K562 (cell line): ENCODE data around the gene SLC27A4. TPM values are rescaled to one million over a fixed set of nuclear protein-coding genes. Genes with fewer than 3 reads are reported as not detected.

Source experiments
- CBFA2T3 ChIP-seq: fragments of 450-650 bp; IDR thresholded peaks from 2 replicates; pipeline ENCODE4 v1.6.1; 2017
- FOXK1 ChIP-seq: sonication (generic); formaldehyde crosslinking; IDR thresholded peaks from 2 replicates; pipeline ENCODE4 v1.8.0; 2022; ENCODE audit warnings: missing genetic modification reagents, mild to moderate bottlenecking, borderline replicate concordance
- KLF6 ChIP-seq: fragments of 250-450 bp; sonication (Bioruptor Pico); IDR thresholded peaks from 2 replicates; pipeline ENCODE4 v1.4.0; 2020; ENCODE audit warnings: mild to moderate bottlenecking, moderate library complexity, borderline replicate concordance
- NEUROD1 ChIP-seq: fragments of 150-350 bp; IDR thresholded peaks from 2 replicates; pipeline ENCODE4 v1.6.1; 2014; ENCODE audit warnings: borderline replicate concordance, low read length, low read depth; ENCODE audit not compliant: partially characterized antibody
- NRF1 ChIP-seq, 2 experiments: fragments of 450-650 bp; IDR thresholded peaks in 1 of 2; conservative IDR thresholded peaks in 1 of 2; 2 replicates each; pipeline ENCODE4 v1.6.1; 2014; ENCODE audit warnings: mild to moderate bottlenecking in 2 of 2
- RCOR1 ChIP-seq, 2 experiments: IDR thresholded peaks; 2 replicates each; pipeline ENCODE4 v1.6.1; 2012; ENCODE audit warnings: low read depth in 2 of 2, low read length in 2 of 2, borderline replicate concordance in 1 of 2, improper control_type of control experiment in 1 of 2
- SP1 ChIP-seq: sonication (generic); formaldehyde crosslinking; IDR thresholded peaks from 2 replicates; pipeline ENCODE4 v1.8.1; 2022; ENCODE audit warnings: mild to moderate bottlenecking, missing genetic modification reagents
- ZBTB17 ChIP-seq: fragments of 450-650 bp; formaldehyde crosslinking; IDR thresholded peaks from 2 replicates; pipeline ENCODE4 v1.4.0; 2020; ENCODE audit warnings: mild to moderate bottlenecking
- ZNF780A ChIP-seq: fragments of 250-450 bp; sonication (Bioruptor Pico); IDR thresholded peaks from 2 replicates; pipeline ENCODE4 v1.5.0; 2021; ENCODE audit warnings: mild to moderate bottlenecking
- polyA plus RNA-seq, 8 experiments: library from polyadenylated mRNA; depleted of rRNA in 4 of 8; stranded (reverse) in 5 of 8; unstranded in 3 of 8; fragments of >200 nt; fragmentation: Nextera tagmentation in 2 of 8; fragmentation: Illumina TruSeq in 1 of 8; extraction: Ambion mirVana in 2 of 8; extraction: Trizol in 1 of 8; gene quantifications; 2 replicates each; pipeline versions ENCODE4 v1.2.1 to v1.2.3, GENCODE V29; 2011 to 2014; ENCODE audit warnings: inconsistent platforms in 1 of 8, missing spikeins in 1 of 8
- total RNA-seq, 7 experiments: library from RNA; depleted of rRNA in 6 of 7; stranded (reverse); fragments of >200 nt in 6 of 7; fragmentation: Illumina TruSeq in 2 of 7; extraction: Trizol in 2 of 7; gene quantifications; 2 replicates each; pipeline versions ENCODE4 v1.2.1 to v1.2.3, GENCODE V29; 2011 to 2021; ENCODE audit warnings: low replicate concordance in 1 of 7
- TF ChIP-seq, protein P1 (sequence below): sonication (generic); formaldehyde crosslinking; IDR thresholded peaks from 2 replicates; pipeline ENCODE4 v1.8.0; 2023; ENCODE audit warnings: missing genetic modification reagents, mild to moderate bottlenecking, borderline replicate concordance
- TF ChIP-seq, protein P2 (sequence below): sonication (generic); formaldehyde crosslinking; IDR thresholded peaks from 2 replicates; pipeline ENCODE4 v1.8.1; 2023; ENCODE audit warnings: mild to moderate bottlenecking, missing genetic modification reagents
- TF ChIP-seq, protein P3 (sequence below): fragments of 250-450 bp; sonication (Bioruptor Pico); IDR thresholded peaks from 2 replicates; pipeline ENCODE4 v1.8.0; 2022; ENCODE audit warnings: inconsistent platforms
- TF ChIP-seq, protein P4 (sequence below): sonication (generic); formaldehyde crosslinking; IDR thresholded peaks from 2 replicates; pipeline ENCODE4 v1.5.0; 2020; ENCODE audit warnings: missing genetic modification reagents
- TF ChIP-seq, protein P5 (sequence below): sonication (generic); formaldehyde crosslinking; IDR thresholded peaks from 2 replicates; pipeline ENCODE4 v1.8.0; 2023; ENCODE audit warnings: mild to moderate bottlenecking, missing genetic modification reagents

SLC27A4 gene
- total and polyA plus RNA-seq, 9 of the 15 experiments (the other 6 are each of a cell fraction or from before 2014, with no cell fraction given) = 0.25 to 35.7 (median 14.0) TPM

DNA sequence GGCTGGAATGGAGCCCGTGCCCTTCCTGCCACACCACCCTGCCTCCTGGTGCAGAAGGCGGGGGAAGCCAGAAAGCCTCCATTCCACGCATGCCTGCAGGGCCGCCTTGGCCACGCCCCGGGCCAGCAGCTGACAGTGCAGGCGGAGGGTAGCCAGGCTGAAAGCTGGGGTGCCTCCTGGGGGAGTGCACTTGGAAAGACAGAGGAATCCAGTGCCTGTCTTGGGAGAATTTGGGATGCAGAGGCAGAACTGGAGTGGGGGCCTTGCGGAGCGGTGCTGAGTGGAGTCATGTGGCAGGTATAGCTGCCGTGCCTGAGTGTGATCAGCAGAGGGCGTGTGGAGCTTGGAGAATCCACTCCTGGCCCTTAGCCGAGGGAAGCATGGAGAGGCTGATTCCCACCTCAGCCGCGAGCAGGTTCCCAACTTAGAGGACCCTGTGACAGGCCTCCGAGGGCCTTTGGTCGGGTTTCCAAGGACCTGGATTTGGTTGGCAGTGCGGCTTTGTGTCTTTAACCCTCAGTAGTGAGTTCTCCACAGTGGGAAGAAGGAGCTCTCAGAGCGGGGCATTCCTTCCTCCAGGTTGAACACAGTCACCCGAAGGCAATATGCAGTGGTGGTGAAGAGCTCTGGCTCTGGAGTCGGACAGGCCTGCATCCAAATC, 21.8 kb downstream of the SLC27A4 start (continued):
- TF ChIP-seq, protein P1, sequence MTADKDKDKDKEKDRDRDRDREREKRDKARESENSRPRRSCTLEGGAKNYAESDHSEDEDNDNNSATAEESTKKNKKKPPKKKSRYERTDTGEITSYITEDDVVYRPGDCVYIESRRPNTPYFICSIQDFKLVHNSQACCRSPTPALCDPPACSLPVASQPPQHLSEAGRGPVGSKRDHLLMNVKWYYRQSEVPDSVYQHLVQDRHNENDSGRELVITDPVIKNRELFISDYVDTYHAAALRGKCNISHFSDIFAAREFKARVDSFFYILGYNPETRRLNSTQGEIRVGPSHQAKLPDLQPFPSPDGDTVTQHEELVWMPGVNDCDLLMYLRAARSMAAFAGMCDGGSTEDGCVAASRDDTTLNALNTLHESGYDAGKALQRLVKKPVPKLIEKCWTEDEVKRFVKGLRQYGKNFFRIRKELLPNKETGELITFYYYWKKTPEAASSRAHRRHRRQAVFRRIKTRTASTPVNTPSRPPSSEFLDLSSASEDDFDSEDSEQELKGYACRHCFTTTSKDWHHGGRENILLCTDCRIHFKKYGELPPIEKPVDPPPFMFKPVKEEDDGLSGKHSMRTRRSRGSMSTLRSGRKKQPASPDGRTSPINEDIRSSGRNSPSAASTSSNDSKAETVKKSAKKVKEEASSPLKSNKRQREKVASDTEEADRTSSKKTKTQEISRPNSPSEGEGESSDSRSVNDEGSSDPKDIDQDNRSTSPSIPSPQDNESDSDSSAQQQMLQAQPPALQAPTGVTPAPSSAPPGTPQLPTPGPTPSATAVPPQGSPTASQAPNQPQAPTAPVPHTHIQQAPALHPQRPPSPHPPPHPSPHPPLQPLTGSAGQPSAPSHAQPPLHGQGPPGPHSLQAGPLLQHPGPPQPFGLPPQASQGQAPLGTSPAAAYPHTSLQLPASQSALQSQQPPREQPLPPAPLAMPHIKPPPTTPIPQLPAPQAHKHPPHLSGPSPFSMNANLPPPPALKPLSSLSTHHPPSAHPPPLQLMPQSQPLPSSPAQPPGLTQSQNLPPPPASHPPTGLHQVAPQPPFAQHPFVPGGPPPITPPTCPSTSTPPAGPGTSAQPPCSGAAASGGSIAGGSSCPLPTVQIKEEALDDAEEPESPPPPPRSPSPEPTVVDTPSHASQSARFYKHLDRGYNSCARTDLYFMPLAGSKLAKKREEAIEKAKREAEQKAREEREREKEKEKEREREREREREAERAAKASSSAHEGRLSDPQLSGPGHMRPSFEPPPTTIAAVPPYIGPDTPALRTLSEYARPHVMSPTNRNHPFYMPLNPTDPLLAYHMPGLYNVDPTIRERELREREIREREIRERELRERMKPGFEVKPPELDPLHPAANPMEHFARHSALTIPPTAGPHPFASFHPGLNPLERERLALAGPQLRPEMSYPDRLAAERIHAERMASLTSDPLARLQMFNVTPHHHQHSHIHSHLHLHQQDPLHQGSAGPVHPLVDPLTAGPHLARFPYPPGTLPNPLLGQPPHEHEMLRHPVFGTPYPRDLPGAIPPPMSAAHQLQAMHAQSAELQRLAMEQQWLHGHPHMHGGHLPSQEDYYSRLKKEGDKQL (CRISPR knock-in tag) = no peak
- TF ChIP-seq, protein P2, sequence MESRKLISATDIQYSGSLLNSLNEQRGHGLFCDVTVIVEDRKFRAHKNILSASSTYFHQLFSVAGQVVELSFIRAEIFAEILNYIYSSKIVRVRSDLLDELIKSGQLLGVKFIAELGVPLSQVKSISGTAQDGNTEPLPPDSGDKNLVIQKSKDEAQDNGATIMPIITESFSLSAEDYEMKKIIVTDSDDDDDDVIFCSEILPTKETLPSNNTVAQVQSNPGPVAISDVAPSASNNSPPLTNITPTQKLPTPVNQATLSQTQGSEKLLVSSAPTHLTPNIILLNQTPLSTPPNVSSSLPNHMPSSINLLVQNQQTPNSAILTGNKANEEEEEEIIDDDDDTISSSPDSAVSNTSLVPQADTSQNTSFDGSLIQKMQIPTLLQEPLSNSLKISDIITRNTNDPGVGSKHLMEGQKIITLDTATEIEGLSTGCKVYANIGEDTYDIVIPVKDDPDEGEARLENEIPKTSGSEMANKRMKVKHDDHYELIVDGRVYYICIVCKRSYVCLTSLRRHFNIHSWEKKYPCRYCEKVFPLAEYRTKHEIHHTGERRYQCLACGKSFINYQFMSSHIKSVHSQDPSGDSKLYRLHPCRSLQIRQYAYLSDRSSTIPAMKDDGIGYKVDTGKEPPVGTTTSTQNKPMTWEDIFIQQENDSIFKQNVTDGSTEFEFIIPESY (CRISPR knock-in tag) = peak; percentile 45; the same call in 1 of the 2 replicates
- TF ChIP-seq, protein P3, sequence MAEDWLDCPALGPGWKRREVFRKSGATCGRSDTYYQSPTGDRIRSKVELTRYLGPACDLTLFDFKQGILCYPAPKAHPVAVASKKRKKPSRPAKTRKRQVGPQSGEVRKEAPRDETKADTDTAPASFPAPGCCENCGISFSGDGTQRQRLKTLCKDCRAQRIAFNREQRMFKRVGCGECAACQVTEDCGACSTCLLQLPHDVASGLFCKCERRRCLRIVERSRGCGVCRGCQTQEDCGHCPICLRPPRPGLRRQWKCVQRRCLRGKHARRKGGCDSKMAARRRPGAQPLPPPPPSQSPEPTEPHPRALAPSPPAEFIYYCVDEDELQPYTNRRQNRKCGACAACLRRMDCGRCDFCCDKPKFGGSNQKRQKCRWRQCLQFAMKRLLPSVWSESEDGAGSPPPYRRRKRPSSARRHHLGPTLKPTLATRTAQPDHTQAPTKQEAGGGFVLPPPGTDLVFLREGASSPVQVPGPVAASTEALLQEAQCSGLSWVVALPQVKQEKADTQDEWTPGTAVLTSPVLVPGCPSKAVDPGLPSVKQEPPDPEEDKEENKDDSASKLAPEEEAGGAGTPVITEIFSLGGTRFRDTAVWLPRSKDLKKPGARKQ = no peak
- no peak for TF ChIP-seq ZNF780A (CRISPR knock-in tag)
- TF ChIP-seq, protein P4, sequence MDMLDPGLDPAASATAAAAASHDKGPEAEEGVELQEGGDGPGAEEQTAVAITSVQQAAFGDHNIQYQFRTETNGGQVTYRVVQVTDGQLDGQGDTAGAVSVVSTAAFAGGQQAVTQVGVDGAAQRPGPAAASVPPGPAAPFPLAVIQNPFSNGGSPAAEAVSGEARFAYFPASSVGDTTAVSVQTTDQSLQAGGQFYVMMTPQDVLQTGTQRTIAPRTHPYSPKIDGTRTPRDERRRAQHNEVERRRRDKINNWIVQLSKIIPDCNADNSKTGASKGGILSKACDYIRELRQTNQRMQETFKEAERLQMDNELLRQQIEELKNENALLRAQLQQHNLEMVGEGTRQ (CRISPR knock-in tag) = peak; percentile 28; the same call in 1 of the 2 replicates
- TF ChIP-seq NRF1 (conservative IDR thresholded peaks at IDR 0.05 in 1 of 2, IDR thresholded peaks at IDR 0.05 in 1 of 2) = peak; percentile 10 to 44; a peak in 2 of 4 replicates
- 0 out of 4 replicates have a peak, but pooled peaks of 1 of the 2 experiments have one; percentile 30 for TF ChIP-seq RCOR1 (IDR thresholded peaks at IDR 0.05; ENCODE audit: borderline replicate concordance in 1 of 2, low read depth in 2 of 2, low read length in 2 of 2)
- no peak for TF ChIP-seq CBFA2T3
- no peak for TF ChIP-seq FOXK1 (CRISPR knock-in tag)
- 0 out of 2 replicates have a peak, but pooled peaks have one; percentile 25 for TF ChIP-seq SP1 (CRISPR knock-in tag)
- TF ChIP-seq KLF6 (CRISPR knock-in tag) = no peak
- TF ChIP-seq, protein P5, sequence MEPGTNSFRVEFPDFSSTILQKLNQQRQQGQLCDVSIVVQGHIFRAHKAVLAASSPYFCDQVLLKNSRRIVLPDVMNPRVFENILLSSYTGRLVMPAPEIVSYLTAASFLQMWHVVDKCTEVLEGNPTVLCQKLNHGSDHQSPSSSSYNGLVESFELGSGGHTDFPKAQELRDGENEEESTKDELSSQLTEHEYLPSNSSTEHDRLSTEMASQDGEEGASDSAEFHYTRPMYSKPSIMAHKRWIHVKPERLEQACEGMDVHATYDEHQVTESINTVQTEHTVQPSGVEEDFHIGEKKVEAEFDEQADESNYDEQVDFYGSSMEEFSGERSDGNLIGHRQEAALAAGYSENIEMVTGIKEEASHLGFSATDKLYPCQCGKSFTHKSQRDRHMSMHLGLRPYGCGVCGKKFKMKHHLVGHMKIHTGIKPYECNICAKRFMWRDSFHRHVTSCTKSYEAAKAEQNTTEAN (CRISPR knock-in tag) = no peak
- TF ChIP-seq ZBTB17 (CRISPR knock-in tag) = no peak
- TF ChIP-seq NEUROD1 = no peak
